GM13977 (cell line): ENCODE measurements around the gene RPL18A.
A peak's percentile ranks its signal among the peaks of the same experiment; 100 is the strongest.

Experiments
- DNase-seq: peaks from one replicate; pipeline ENCODE4 v3.0.0; 2012; ENCODE audit warnings: low spot score
- CTCF ChIP-seq: IDR thresholded peaks from 2 replicates; pipeline ENCODE4 v1.5.1; 2012; ENCODE audit warnings: mild to moderate bottlenecking, control low read depth; ENCODE audit not compliant: insufficient read depth; ENCODE audit errors: extremely low read depth, missing control alignments
- in situ Hi-C: fragments of 300-500 bp; cut with MboI; formaldehyde crosslinking; loops from one replicate; pipeline ENCODE4 v1.12.0; 2022; ENCODE audit warnings: low sequenced_read_pairs, low pct_unique_long_range_greater_than_20kb, mixed read lengths, inconsistent platforms; ENCODE audit not compliant: unreplicated experiment

Gene RPL18A

GRCh38 chr19:17848595-17849292 lies 11.0 kb upstream of the RPL18A start:
- DNase-seq, result no peak
- no peak for TF ChIP-seq CTCF
- in situ Hi-C loops, result no loop called here

DNA sequence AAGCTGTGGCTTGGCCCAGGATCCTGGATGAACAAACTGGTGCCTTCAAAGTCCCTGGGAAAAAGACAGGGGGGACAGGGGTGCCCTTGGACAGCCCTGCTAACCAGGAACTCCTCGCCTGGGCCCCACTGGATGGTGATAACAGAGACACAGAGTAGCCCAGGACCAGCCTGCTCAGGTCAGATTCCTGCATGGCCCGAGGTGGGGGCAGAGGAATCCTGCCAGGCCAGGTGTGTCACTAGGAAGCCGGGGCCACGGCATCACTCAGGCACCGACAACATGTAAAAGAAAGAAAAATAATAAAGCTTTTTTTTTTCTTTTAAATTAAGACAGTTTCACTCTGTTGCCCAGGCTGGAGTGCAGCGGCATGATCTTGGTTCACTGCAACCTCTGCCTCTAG lies 5.6 kb upstream of the RPL18A start:
- DNase-seq, result no peak
- in situ Hi-C loops, result loop anchor here (10.0 kb wide), 1 partner anchor 159 kb away; no protein-coding TSS in a partner anchor
- TF ChIP-seq CTCF, result no peak

GRCh38 chr19:17855280-17856152 lies 4.2 kb upstream of the RPL18A start:
- in situ Hi-C loops, result loop anchor here (10.0 kb wide), 1 partner anchor 161 kb away; no protein-coding TSS in a partner anchor
- peak; percentile 95 for TF ChIP-seq CTCF
- DNase-seq, result peak; percentile 85

GRCh38 chr19:17860331-17860992 lies 752 bp downstream of the RPL18A start:
- no peak for TF ChIP-seq CTCF
- DNase-seq, result no peak
- in situ Hi-C loops, result no loop called here

GRCh38 chr19:17860993-17861360 lies 1.3 kb downstream of the RPL18A start:
- no peak for DNase-seq
- no peak for TF ChIP-seq CTCF
- in situ Hi-C loops, result no loop called here
